Prostate gland (tissue), 2 donors: Measurements from ENCODE around the gene AKNAD1.

Experiments
- CTCF ChIP-seq, 4 experiments: fragments of 200-600 bp in 2 of 4; fragments of 450-650 bp in 2 of 4; sonication (generic) in 2 of 4; IDR thresholded peaks; 1 replicate in 3 of 4; 2 replicates in 1 of 4; pipeline ENCODE4 v1.5.1; 2016 to 2019; ENCODE audit warnings: antibody characterized with exemption in 4 of 4, mild to moderate bottlenecking in 2 of 4, moderate library complexity in 2 of 4
- POLR2A ChIP-seq: fragments of 450-650 bp; IDR thresholded peaks from one replicate; pipeline ENCODE4 v1.6.1; 2016; ENCODE audit warnings: antibody characterized with exemption, mild to moderate bottlenecking

- no peak for TF ChIP-seq CTCF (IDR thresholded peaks at IDR 0.05)
- TF ChIP-seq POLR2A, result no peak
Observed at GRCh38 chr1:108803548-108803947, 53.3 kb downstream of the AKNAD1 start.
